HG03460 (cell line): ENCODE measurements around the gene ANKRD28.

Experiments
- ATAC-seq: cut with Tn5 transposase; IDR thresholded peaks from one replicate; pipeline ENCODE4 v1.9.1; 2021; ENCODE audit not compliant: unreplicated experiment

The ANKRD28 gene

GRCh38 chr3:15726881-15727280, 70.9 kb downstream of the ANKRD28 start:
- no peak for ATAC-seq

GRCh38 chr3:15726043-15726442, 71.7 kb downstream of the ANKRD28 start:
- peak; percentile 73 for ATAC-seq

- ATAC-seq, result no peak
Measured at GRCh38 chr3:15724446-15724845, 73.3 kb downstream of the ANKRD28 start.

- no peak for ATAC-seq
Measured at GRCh38 chr3:15723624-15723884, 74.2 kb downstream of the ANKRD28 start.

GRCh38 chr3:15722877-15723623, 74.7 kb downstream of the ANKRD28 start:
- no peak for ATAC-seq

GRCh38 chr3:15716178-15716577, 81.6 kb downstream of the ANKRD28 start:
- no peak for ATAC-seq

- ATAC-seq, result no peak
Measured at GRCh38 chr3:15714448-15714847, 83.3 kb downstream of the ANKRD28 start.

GRCh38 chr3:15713364-15713763, 84.4 kb downstream of the ANKRD28 start:
- no peak for ATAC-seq

- no peak for ATAC-seq
Measured at GRCh38 chr3:15711281-15711680, 86.5 kb downstream of the ANKRD28 start.

- no peak for ATAC-seq
Measured at GRCh38 chr3:15708882-15709677, 88.7 kb downstream of the ANKRD28 start.

- no peak for ATAC-seq
Measured at GRCh38 chr3:15707779-15708178, 90.0 kb downstream of the ANKRD28 start.

- no peak for ATAC-seq
Measured at GRCh38 chr3:15703346-15703745, 94.4 kb downstream of the ANKRD28 start.

GRCh38 chr3:15694628-15695027, 103.2 kb downstream of the ANKRD28 start:
- ATAC-seq, result no peak

GRCh38 chr3:15693355-15693754, 104.4 kb downstream of the ANKRD28 start:
- ATAC-seq, result no peak

- no peak for ATAC-seq
Measured at GRCh38 chr3:15690748-15691147, 107.0 kb downstream of the ANKRD28 start.

- no peak for ATAC-seq
Measured at GRCh38 chr3:15690230-15690629, 107.5 kb downstream of the ANKRD28 start.

- ATAC-seq, result no peak
Measured at GRCh38 chr3:15685927-15686326, 111.9 kb downstream of the ANKRD28 start.

GRCh38 chr3:15683253-15683652, 114.5 kb downstream of the ANKRD28 start:
- ATAC-seq, result no peak

GRCh38 chr3:15682561-15683185, 115.1 kb downstream of the ANKRD28 start:
- ATAC-seq, result no peak

- ATAC-seq, result no peak
Measured at GRCh38 chr3:15681668-15682067, 116.1 kb downstream of the ANKRD28 start.

GRCh38 chr3:15679306-15679705, 118.5 kb downstream of the ANKRD28 start:
- ATAC-seq, result no peak

GRCh38 chr3:15676259-15676658, 121.5 kb downstream of the ANKRD28 start:
- ATAC-seq, result no peak
